Astrocyte (in vitro differentiated cells and primary cell): ENCODE data around the gene ADAMTS16.

Experiments used
- EZH2 ChIP-seq: IDR thresholded peaks from 2 replicates; pipeline ENCODE4 v1.6.1; 2012; ENCODE audit warnings: mild to moderate bottlenecking, low read length, inconsistent platforms; ENCODE audit not compliant: insufficient read depth
- TF ChIP-seq, protein P1 (sequence below): IDR thresholded peaks from 2 replicates; pipeline ENCODE4 v1.5.1; 2011; ENCODE audit warnings: low read depth, mild to moderate bottlenecking, inconsistent platforms, low read length, moderate library complexity; ENCODE audit not compliant: insufficient read depth

DNA sequence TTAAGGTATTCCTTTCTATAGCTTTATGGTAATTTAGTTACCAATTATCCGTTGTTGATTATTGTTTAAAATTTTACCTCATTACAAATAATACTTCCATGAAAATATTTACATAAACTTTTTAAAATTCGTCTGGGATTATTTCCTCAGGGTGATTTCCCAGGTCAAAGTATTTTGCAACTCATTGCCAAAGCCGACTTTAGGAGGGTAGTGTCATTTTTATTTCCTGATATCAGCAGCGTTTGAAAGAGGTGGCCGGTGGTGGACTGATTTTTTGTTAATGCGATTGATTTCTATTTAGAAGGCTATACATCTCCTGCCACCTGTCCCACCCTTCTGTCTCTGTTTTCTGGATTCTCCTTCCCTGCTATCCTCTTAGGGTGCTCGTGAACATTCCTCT is 4.3 kb downstream of the ADAMTS16 start:
- TF ChIP-seq, protein P1, sequence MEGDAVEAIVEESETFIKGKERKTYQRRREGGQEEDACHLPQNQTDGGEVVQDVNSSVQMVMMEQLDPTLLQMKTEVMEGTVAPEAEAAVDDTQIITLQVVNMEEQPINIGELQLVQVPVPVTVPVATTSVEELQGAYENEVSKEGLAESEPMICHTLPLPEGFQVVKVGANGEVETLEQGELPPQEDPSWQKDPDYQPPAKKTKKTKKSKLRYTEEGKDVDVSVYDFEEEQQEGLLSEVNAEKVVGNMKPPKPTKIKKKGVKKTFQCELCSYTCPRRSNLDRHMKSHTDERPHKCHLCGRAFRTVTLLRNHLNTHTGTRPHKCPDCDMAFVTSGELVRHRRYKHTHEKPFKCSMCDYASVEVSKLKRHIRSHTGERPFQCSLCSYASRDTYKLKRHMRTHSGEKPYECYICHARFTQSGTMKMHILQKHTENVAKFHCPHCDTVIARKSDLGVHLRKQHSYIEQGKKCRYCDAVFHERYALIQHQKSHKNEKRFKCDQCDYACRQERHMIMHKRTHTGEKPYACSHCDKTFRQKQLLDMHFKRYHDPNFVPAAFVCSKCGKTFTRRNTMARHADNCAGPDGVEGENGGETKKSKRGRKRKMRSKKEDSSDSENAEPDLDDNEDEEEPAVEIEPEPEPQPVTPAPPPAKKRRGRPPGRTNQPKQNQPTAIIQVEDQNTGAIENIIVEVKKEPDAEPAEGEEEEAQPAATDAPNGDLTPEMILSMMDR: no peak
- no peak for TF ChIP-seq EZH2
